GM21737 (cell line): Measurements from ENCODE around the gene CUL1.

ENCODE experiments used
- ATAC-seq: cut with Tn5 transposase; IDR thresholded peaks from one replicate; pipeline ENCODE4 v1.9.1; 2021; ENCODE audit warnings: mild to moderate bottlenecking, moderate library complexity; ENCODE audit not compliant: unreplicated experiment

CUL1 gene

GRCh38 chr7:148750442-148751355 is 52.0 kb downstream of the CUL1 start:
- ATAC-seq: no peak

- no peak for ATAC-seq
Observed at GRCh38 chr7:148753224-148753623, 54.5 kb downstream of the CUL1 start.

GRCh38 chr7:148754912-148755311 is 56.2 kb downstream of the CUL1 start:
- ATAC-seq: no peak

GRCh38 chr7:148761499-148762278 is 63.0 kb downstream of the CUL1 start:
- no peak for ATAC-seq

- no peak for ATAC-seq
Observed at GRCh38 chr7:148763622-148764021, 64.9 kb downstream of the CUL1 start.

- ATAC-seq: no peak
Observed at GRCh38 chr7:148770004-148770403, 71.3 kb downstream of the CUL1 start.

- no peak for ATAC-seq
Observed at GRCh38 chr7:148772297-148773089, 73.8 kb downstream of the CUL1 start.

- peak; percentile 89 for ATAC-seq
Observed at GRCh38 chr7:148773334-148773733, 74.6 kb downstream of the CUL1 start.

GRCh38 chr7:148774471-148774870 is 75.8 kb downstream of the CUL1 start:
- ATAC-seq: no peak

- no peak for ATAC-seq
Observed at GRCh38 chr7:148782757-148783456, 84.2 kb downstream of the CUL1 start.

GRCh38 chr7:148783801-148784527 is 85.3 kb downstream of the CUL1 start:
- no peak for ATAC-seq

GRCh38 chr7:148787571-148788295 is 89.0 kb downstream of the CUL1 start:
- ATAC-seq: no peak

- ATAC-seq: no peak
Observed at GRCh38 chr7:148789220-148789619, 90.5 kb downstream of the CUL1 start.

GRCh38 chr7:148790131-148790726 is 91.5 kb downstream of the CUL1 start:
- no peak for ATAC-seq

GRCh38 chr7:148790850-148791249 is 92.1 kb downstream of the CUL1 start:
- ATAC-seq: no peak

GRCh38 chr7:148791546-148791945 is 92.8 kb downstream of the CUL1 start:
- no peak for ATAC-seq

GRCh38 chr7:148793590-148793989 is 94.9 kb downstream of the CUL1 start:
- ATAC-seq: no peak

- ATAC-seq: no peak
Observed at GRCh38 chr7:148794476-148794875, 95.8 kb downstream of the CUL1 start.

GRCh38 chr7:148796841-148797240 is 98.1 kb downstream of the CUL1 start:
- ATAC-seq: no peak
